Adrenal gland (tissue), 5 donors: ENCODE measurements around the gene SARS1.

Source experiments
- POLR2A ChIP-seq, 2 donors: fragments of 450-650 bp; IDR thresholded peaks; one replicate each; pipeline ENCODE4 v1.6.1; 2017; ENCODE audit warnings: antibody characterized with exemption in 2 of 2, mild to moderate bottlenecking in 2 of 2, moderate library complexity in 1 of 2
- TF ChIP-seq, protein P1 (sequence below), 6 experiments: fragments of 450-650 bp in 4 of 6; fragments of 200-600 bp in 2 of 6; sonication (generic) in 1 of 6; IDR thresholded peaks; 1 replicate in 5 of 6; 2 replicates in 1 of 6; pipeline versions ENCODE4 v1.5.1 to v1.8.0; 2016 to 2021; ENCODE audit warnings: antibody characterized with exemption in 6 of 6, mild to moderate bottlenecking in 2 of 6, moderate library complexity in 1 of 6
- donor health status: DM: no; HTN: no; CAD: no.

DNA sequence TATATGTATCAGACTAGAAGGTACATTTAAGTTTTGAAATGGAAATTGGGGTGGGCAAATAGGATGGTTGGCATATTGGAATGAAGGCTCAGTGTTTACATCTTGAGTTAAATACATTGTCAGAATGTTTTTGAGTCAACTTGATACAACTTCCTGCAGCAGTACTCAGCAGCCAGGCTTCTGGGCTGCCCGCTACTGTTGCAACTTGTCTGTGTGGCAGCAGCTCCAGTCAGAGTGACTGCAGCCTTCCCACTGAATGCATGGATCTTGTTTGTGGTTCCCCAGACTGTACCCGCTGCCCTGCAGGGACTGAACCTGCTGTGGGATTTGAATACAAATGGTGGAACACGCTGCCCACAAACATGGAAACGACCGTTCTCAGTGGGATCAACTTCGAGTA, 24.9 kb upstream of the SARS1 start:
- TF ChIP-seq, protein P1, sequence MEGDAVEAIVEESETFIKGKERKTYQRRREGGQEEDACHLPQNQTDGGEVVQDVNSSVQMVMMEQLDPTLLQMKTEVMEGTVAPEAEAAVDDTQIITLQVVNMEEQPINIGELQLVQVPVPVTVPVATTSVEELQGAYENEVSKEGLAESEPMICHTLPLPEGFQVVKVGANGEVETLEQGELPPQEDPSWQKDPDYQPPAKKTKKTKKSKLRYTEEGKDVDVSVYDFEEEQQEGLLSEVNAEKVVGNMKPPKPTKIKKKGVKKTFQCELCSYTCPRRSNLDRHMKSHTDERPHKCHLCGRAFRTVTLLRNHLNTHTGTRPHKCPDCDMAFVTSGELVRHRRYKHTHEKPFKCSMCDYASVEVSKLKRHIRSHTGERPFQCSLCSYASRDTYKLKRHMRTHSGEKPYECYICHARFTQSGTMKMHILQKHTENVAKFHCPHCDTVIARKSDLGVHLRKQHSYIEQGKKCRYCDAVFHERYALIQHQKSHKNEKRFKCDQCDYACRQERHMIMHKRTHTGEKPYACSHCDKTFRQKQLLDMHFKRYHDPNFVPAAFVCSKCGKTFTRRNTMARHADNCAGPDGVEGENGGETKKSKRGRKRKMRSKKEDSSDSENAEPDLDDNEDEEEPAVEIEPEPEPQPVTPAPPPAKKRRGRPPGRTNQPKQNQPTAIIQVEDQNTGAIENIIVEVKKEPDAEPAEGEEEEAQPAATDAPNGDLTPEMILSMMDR (IDR thresholded peaks at IDR 0.05) = no peak
- TF ChIP-seq POLR2A (IDR thresholded peaks at IDR 0.05) = no peak
